TTC549 (cell line): ENCODE results near the gene ACSL6.
"Not testable (repeated sequence)": the region's sequence is repeated elsewhere in the genome, so short reads cannot be mapped to it uniquely, and the experiment has no call there.

Source experiments
- FAIRE-seq: peaks from 2 replicates; lab custom pipeline; 2012; peaks lifted over from hg19 to GRCh38; lab: Jason Lieb, UNC

ACSL6 gene

DNA sequence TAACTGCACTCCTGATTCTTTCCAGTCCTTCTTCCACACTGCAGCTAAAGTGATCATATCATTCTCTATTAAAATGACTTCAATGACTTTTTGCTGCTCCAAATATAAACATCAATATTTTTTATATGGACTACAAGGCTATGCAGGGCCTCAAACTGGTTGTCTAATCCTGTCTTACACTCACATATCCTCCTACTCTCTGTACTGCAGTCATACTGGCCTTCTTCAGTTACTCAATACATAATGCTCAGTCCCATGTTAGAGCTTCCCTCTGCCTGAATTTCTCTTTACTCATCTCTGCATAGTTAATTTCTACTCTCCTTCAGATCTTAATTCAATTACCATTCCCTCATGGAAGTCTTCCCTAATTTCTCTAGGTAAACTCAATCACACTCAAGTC is 69.4 kb downstream of the ACSL6 start:
- FAIRE-seq, result no peak

DNA sequence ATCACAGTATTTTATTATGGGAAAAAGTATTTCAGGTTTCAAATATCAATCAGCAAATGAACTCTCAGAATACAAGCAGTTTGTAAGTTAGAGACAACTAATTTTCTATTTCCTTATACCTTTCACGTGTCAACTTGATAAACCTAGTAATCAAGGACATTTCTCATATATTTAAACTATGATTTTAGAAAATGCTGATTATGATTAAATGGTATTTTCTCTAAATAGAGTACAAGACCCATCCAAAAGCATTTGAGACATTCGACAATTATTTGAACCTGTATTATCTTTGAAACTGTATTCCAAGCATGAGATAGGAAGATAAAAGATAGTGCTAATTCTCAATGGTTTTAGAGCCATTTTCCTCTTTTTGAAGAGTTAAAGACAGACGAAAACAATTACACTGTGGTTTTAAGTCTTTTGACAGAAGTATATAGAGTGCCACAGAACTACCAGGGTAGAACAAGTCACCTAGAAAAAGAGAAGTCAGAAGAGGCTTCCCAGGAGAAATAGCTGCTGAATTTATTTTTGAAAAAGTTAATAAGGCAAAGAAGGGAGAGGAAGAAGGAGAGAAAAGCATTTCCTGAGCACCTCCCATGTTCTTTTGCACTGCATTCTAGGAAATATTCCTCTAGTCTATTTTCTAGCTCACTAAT is 71.6 kb downstream of the ACSL6 start:
- FAIRE-seq, result no peak

GRCh38 chr5:131932235-131932634 is 79.2 kb downstream of the ACSL6 start:
- no peak for FAIRE-seq

GRCh38 chr5:131928957-131929356 is 82.5 kb downstream of the ACSL6 start:
- no peak for FAIRE-seq

DNA sequence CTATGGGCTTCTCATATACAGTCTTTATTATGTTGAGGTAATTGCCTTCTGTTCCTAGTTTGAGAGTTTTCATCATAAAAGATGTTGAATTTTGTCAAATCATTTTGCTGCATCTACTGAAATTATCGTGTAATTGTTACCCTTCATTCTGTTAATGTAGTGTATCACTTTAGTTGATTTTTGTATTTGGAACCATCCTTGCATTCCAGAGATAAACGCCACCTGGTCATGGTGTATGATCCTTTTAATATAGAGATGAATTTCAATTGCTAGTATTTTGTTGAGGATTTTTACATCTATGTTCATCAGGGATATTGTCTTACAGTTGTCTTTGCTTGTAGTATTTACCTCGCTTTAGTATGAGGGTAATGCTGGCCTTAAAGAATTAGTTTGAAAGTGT is 85.3 kb downstream of the ACSL6 start:
- no peak for FAIRE-seq

DNA sequence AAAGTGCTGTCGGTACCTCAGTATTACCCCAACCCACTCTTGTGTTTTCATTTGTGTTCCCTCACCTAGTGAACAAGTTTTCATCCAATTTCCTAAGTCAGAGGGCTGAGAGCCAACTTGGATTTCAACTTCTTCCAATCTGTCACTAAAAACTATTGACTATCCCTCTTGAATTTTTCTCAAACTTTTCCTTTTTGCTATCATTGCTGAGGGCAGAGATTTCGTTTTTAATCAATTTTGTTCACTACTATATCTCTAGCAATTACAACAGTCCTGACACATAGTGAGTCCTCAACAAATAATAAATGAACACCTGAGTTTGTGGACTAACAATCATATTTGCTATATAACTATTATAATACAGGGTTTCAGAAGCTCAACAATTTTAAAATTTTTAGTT is 95.0 kb downstream of the ACSL6 start:
- no peak for FAIRE-seq

DNA sequence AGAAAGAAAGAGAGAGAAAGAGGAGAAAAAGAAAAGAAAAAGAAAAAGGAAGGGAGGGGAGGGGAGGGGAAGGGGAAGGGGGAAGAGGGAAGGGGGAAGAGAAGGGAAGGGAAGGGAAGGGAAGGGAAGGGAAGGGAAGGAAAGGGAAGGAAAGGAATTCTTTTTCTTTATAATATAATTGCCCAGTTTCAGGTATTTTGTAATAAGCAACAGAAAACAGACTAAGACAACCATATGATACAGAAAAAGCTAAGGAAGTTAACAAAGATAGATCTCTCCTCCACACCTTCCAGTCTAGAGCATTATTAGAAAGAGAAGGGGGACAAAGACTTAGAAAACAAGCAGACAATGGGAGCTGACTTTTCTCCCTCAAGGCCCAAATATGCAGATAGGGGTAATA is 97.0 kb downstream of the ACSL6 start:
- no peak for FAIRE-seq

DNA sequence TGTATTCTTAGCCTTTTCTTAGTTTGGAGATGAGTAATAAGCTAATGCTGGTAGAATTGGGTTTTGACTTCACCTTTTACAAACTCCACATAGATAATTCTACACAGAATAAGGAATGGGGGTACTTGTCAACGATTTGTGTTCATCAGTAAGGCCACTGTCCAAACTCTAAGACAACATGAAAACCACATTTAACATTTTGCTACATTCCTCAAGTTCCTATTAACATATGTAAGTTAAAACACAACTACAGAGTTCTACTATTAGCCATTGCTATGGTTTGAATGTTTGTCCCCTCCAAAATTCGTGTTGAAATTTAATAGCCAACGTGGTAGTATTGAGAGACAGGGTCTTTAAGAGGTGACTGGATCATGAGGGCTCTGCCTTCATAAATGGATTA is 97.9 kb downstream of the ACSL6 start:
- FAIRE-seq, result no peak

- FAIRE-seq, result no peak
These were observed 104.8 kb downstream of the ACSL6 start for GRCh38 chr5:131906668-131907067.

DNA sequence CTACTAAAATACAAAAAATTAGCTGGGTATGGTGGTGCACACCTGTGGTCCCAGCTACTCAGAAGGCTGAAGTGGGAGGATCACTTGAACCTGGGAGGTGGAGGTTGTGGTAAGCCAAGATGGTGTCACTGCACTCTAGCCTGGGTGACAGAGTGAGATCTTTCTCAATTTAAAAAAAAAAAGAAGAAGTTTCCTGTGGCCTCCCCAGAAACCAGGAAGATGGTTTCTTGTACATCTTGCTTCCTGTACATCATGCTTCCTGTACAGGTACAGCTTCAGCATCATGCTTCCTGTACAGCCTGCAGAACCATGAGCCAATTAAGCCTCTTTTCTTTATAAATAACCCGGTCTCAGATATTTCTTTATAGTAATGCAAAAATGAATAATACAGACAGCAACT is 109.2 kb downstream of the ACSL6 start:
- FAIRE-seq, result not testable (repeated sequence)
